ENCODE results near the gene CCSER1.

DNA sequence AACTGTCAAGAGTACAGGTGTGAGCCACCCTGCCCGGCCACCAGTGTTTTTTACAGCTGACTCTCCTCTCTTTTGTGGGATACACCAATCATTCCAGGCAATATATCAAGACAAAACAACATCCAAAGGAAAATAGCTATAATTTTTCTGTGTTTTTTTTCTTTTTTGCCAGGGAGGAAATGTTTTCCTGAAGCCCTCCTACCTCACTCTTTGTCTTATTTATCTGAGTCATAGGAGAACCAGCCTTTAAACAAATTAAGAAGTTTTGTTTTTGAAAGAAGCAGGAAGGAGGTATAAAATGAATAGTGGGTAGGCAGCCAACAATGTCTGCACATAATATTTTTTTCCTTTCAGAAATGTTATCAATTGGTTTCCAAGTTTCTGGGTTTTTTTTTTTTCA is 493.9 kb downstream of the CCSER1 start:
- TF ChIP-seq EP300 (conservative IDR thresholded peaks at IDR 0.05; ENCODE audit: poor library complexity, severe bottlenecking) (no peak), CTCF (IDR thresholded peaks at IDR 0.05; ENCODE audit: poor library complexity, severe bottlenecking) (no peak), RAD21 (conservative IDR thresholded peaks at IDR 0.05) (no peak), EZH2 (IDR thresholded peaks at IDR 0.05; ENCODE audit: borderline replicate concordance, insufficient read depth, low read length, poor library complexity, severe bottlenecking) (no peak), MXI1 (conservative IDR thresholded peaks at IDR 0.05; ENCODE audit: poor library complexity, severe bottlenecking) (no peak), TAF1 (IDR thresholded peaks at IDR 0.05; ENCODE audit: low read depth) (no peak), POLR2AphosphoS5 (IDR thresholded peaks at IDR 0.05) (no peak)
- TF ChIP-seq, protein P1, sequence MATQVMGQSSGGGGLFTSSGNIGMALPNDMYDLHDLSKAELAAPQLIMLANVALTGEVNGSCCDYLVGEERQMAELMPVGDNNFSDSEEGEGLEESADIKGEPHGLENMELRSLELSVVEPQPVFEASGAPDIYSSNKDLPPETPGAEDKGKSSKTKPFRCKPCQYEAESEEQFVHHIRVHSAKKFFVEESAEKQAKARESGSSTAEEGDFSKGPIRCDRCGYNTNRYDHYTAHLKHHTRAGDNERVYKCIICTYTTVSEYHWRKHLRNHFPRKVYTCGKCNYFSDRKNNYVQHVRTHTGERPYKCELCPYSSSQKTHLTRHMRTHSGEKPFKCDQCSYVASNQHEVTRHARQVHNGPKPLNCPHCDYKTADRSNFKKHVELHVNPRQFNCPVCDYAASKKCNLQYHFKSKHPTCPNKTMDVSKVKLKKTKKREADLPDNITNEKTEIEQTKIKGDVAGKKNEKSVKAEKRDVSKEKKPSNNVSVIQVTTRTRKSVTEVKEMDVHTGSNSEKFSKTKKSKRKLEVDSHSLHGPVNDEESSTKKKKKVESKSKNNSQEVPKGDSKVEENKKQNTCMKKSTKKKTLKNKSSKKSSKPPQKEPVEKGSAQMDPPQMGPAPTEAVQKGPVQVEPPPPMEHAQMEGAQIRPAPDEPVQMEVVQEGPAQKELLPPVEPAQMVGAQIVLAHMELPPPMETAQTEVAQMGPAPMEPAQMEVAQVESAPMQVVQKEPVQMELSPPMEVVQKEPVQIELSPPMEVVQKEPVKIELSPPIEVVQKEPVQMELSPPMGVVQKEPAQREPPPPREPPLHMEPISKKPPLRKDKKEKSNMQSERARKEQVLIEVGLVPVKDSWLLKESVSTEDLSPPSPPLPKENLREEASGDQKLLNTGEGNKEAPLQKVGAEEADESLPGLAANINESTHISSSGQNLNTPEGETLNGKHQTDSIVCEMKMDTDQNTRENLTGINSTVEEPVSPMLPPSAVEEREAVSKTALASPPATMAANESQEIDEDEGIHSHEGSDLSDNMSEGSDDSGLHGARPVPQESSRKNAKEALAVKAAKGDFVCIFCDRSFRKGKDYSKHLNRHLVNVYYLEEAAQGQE (IDR thresholded peaks at IDR 0.05; ENCODE audit: borderline replicate concordance): no peak

Measured in neural cell (in vitro differentiated cells).